Breast epithelium (tissue), 3 donors: ENCODE data around the gene MGME1.

Experiments
- POLR2A ChIP-seq: fragments of 450-650 bp; IDR thresholded peaks from one replicate; pipeline ENCODE4 v1.6.1; 2016; ENCODE audit warnings: antibody characterized with exemption, mild to moderate bottlenecking, moderate library complexity
- TF ChIP-seq, protein P1 (sequence below), 3 donors: fragments of 450-650 bp; IDR thresholded peaks; one replicate each; pipeline ENCODE4 v1.5.1; 2016 to 2017; ENCODE audit warnings: antibody characterized with exemption in 3 of 3, mild to moderate bottlenecking in 3 of 3, moderate library complexity in 3 of 3

DNA sequence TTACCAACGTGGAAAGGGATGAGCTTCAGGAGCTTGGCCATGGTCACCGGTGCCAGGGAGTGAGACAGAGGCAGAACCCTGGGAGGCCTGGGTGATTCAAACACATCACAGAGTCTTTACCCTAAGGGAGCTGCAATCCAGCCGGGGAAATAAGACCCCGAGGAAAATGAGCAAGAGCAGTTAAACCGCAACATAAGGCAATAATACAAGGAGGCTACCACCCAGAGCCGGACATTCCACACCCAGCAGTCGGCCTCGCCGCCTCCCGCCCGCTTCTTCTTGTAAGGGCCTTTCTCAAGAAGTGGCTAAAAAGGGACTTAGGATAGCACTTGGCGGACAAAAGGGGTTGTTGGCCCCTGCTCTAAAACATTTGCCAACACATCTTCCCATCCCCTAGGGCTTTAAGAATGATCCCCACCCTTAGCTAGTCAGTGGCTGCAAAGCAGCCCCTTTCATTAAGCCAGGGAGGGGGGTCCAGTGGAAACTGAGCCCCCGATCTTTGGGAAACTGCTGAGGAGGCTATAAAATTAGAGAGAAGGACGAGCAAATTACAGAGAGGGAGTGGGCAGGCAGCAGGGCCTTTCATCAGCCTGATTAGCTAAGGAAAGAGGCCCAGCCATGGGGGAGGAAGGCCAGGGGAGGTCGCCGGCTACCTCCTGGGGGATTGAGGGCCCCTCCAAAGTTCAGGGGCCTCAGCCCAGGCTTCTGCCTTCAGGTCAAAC, 34.5 kb upstream of the MGME1 start:
- TF ChIP-seq, protein P1, sequence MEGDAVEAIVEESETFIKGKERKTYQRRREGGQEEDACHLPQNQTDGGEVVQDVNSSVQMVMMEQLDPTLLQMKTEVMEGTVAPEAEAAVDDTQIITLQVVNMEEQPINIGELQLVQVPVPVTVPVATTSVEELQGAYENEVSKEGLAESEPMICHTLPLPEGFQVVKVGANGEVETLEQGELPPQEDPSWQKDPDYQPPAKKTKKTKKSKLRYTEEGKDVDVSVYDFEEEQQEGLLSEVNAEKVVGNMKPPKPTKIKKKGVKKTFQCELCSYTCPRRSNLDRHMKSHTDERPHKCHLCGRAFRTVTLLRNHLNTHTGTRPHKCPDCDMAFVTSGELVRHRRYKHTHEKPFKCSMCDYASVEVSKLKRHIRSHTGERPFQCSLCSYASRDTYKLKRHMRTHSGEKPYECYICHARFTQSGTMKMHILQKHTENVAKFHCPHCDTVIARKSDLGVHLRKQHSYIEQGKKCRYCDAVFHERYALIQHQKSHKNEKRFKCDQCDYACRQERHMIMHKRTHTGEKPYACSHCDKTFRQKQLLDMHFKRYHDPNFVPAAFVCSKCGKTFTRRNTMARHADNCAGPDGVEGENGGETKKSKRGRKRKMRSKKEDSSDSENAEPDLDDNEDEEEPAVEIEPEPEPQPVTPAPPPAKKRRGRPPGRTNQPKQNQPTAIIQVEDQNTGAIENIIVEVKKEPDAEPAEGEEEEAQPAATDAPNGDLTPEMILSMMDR (IDR thresholded peaks at IDR 0.05), result no peak
- no peak for TF ChIP-seq POLR2A
